Central memory CD4-positive, alpha-beta T cell (primary cell): ENCODE measurements around the gene MGAT4D.
"Not testable (repeated sequence)": the region's sequence is repeated elsewhere in the genome, so short reads cannot be mapped to it uniquely, and the experiment has no call there.

Experiments used
- DNase-seq: peaks from one replicate; pipeline ENCODE4 v3.0.0; 2022

MGAT4D gene

GRCh38 chr4:140427919-140428471 lies 70.1 kb downstream of the MGAT4D start:
- no peak for DNase-seq

- DNase-seq = peak; percentile 5
These were observed 70.8 kb downstream of the MGAT4D start, which contains the start of gene CLGN for GRCh38 chr4:140427106-140427918. CLGN (minus strand) TSS chr4:140427648; CDS start chr4:140413078, 14,570 bp downstream.

- DNase-seq = no peak
These were observed 71.4 kb downstream of the MGAT4D start for GRCh38 chr4:140426610-140427105.

DNA sequence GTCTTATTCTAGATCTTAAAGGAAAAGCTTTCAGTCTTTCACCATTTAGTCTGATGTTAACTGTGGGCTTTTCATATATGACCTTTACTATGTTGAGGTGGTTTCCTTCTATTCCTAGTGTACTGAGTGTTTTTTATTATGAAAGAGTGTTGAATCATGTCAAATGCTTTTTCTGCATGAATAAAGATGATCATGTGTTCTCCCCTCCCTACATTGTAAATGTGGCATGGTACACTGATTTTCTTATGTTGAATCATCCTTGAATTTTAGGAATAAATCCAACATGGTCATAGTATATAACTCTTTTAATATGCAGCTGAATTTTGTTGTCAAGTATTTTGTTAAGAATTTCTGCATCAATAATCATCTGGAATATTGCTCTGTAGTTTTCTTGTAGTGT lies 75.0 kb downstream of the MGAT4D start:
- DNase-seq = no peak

DNA sequence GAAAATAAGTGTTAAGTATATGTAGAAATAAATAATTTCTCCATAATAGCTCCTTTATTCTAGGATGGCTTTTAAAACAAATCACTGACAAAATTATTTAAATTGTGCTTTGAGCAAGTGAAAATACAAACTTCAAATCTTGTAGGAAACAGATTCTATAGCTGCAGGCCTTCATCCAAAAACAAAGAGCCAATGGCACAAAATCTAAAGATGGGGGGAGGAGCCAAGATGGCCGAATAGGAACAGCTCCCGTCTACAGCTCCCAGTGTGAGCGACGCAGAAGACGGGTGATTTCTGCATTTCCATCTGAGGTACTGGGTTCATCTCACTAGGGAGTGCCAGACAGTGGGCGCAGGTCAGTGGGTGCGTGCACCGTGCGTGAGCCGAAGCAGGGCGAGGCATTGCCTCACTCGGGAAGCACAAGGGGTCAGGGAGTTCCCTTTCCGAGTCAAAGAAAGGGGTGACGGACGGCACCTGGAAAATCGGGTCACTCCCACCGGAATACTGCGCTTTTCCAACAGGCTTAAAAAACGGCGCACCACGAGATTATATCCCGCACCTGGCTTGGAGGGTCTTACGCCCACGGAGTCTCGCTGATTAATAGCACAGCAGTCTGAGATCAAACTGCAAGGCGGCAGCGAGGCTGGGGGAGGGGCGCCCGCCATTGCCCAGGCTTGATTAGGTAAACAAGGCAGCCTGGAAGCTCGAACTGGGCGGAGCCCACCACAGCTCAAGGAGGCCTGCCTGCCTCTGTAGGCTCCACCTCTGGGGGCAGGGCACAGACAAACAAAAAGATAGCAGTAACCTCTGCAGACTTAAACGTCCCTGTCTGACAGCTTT lies 84.7 kb downstream of the MGAT4D start:
- not testable (repeated sequence) for DNase-seq

- no peak for DNase-seq
These were observed 89.1 kb downstream of the MGAT4D start for GRCh38 chr4:140408974-140409373.

GRCh38 chr4:140406292-140406691 lies 91.8 kb downstream of the MGAT4D start:
- no peak for DNase-seq

GRCh38 chr4:140400111-140400510 lies 98.0 kb downstream of the MGAT4D start:
- DNase-seq = no peak

- DNase-seq = no peak
These were observed 102.4 kb downstream of the MGAT4D start for GRCh38 chr4:140395668-140396067.
